BE2C (cell line): ENCODE results near the gene ADI1.
A peak's percentile ranks its signal among the peaks of the same experiment; 100 is the strongest.

Experiments used
- DNase-seq: peaks from one replicate; pipeline ENCODE4 v3.0.0-alpha.2; 2020
- H3K27me3 ChIP-seq: fragments of 250-450 bp; sonication (Bioruptor Pico); 2 replicates; pipeline ENCODE4 v1.5.1; 2020; ENCODE audit warnings: mild to moderate bottlenecking
- H3K36me3 ChIP-seq: fragments of 250-450 bp; sonication (Bioruptor Pico); 2 replicates; pipeline ENCODE4 v1.5.1; 2020; ENCODE audit warnings: mild to moderate bottlenecking
- H3K4me1 ChIP-seq: fragments of 250-450 bp; sonication (Bioruptor Pico); 2 replicates; pipeline ENCODE4 v1.5.1; 2020
- H3K4me3 ChIP-seq: 2 replicates; pipeline ENCODE4 v1.5.1; 2011; ENCODE audit warnings: low read depth, low read length
- H3K9me3 ChIP-seq: fragments of 250-450 bp; sonication (Bioruptor Pico); 2 replicates; pipeline ENCODE4 v1.5.1; 2020
- CTCF ChIP-seq: IDR thresholded peaks from 2 replicates; pipeline ENCODE4 v1.5.1; 2012; ENCODE audit warnings: mild to moderate bottlenecking, low read depth, low read length

The ADI1 gene

GRCh38 chr2:3460831-3461800 lies 58.2 kb downstream of the ADI1 start:
- H3K9me3 ChIP-seq, result no peaks in the 10 kb centered on the region
- H3K27me3 ChIP-seq, result no peaks in the 10 kb centered on the region
- H3K36me3 ChIP-seq, result peaks cover 16% of the 10 kb centered on the region
- TF ChIP-seq CTCF, result no peak
- no peak overlapping the region for H3K4me3 ChIP-seq
- H3K4me1 ChIP-seq, result peaks cover 9% of the 10 kb centered on the region
- no peak for DNase-seq

GRCh38 chr2:3460156-3460555 lies 59.2 kb downstream of the ADI1 start:
- H3K4me1 ChIP-seq, result peaks cover 9% of the 10 kb centered on the region
- DNase-seq, result no peak
- H3K27me3 ChIP-seq, result no peaks in the 10 kb centered on the region
- H3K36me3 ChIP-seq, result peaks cover 17% of the 10 kb centered on the region
- no peak overlapping the region for H3K4me3 ChIP-seq
- TF ChIP-seq CTCF, result no peak
- H3K9me3 ChIP-seq, result no peaks in the 10 kb centered on the region

GRCh38 chr2:3459185-3460015 lies 59.9 kb downstream of the ADI1 start:
- peaks cover 9% of the 10 kb centered on the region for H3K4me1 ChIP-seq
- H3K4me3 ChIP-seq, result no peak overlapping the region
- H3K36me3 ChIP-seq, result peaks cover 17% of the 10 kb centered on the region
- DNase-seq, result no peak
- peak; percentile 15; the same call in 1 of the 2 replicates for TF ChIP-seq CTCF
- no peaks in the 10 kb centered on the region for H3K27me3 ChIP-seq
- H3K9me3 ChIP-seq, result no peaks in the 10 kb centered on the region

- TF ChIP-seq CTCF, result no peak
- no peak overlapping the region for H3K4me3 ChIP-seq
- peaks cover 9% of the 10 kb centered on the region for H3K4me1 ChIP-seq
- peaks cover 17% of the 10 kb centered on the region for H3K36me3 ChIP-seq
- no peak for DNase-seq
- H3K27me3 ChIP-seq, result no peaks in the 10 kb centered on the region
- H3K9me3 ChIP-seq, result no peaks in the 10 kb centered on the region
Observed at GRCh38 chr2:3458396-3459184, 60.7 kb downstream of the ADI1 start.

- H3K36me3 ChIP-seq, result peaks cover 19% of the 10 kb centered on the region
- TF ChIP-seq CTCF, result no peak
- H3K4me3 ChIP-seq, result no peak overlapping the region
Observed at GRCh38 chr2:3457524-3458395, 61.6 kb downstream of the ADI1 start.

More at GRCh38 chr2:3457524-3458395, 61.6 kb downstream of the ADI1 start:
- no peak for DNase-seq
- Histone ChIP-seq H3K27me3 (no peaks in the 10 kb centered on the region), H3K4me1 (peaks cover 9% of the 10 kb centered on the region), H3K9me3 (no peaks in the 10 kb centered on the region)
